K562 (cell line): ENCODE results near the gene SERPINF2. TPM values are rescaled to one million over a fixed set of nuclear protein-coding genes. Genes with fewer than 3 reads are reported as not detected.

Experiments used
- ATAC-seq: fragments of 200-7000 bp; cut with Tn5 transposase; 3 replicates; pipeline ENCODE4 v1.9.1; 2020; ENCODE audit warnings: moderate library complexity
- BruUV-seq: library from RNA; stranded (reverse); fragments of 400-500 nt; replicated peaks from 2 replicates; lab custom pipeline; 2021; lab: Mats Ljungman, UMichigan
- CTCF ChIA-PET: fragments of 300-600 bp; formaldehyde crosslinking; extraction: SDS; loops from one replicate; lab custom pipeline; 2021; ENCODE audit warnings: low intra/inter-chr PET ratio; lab: Yijun Ruan, JAX
- POLR2A ChIA-PET: fragments of 300-600, 350-650 bp; sonication (Branson Sonifier 250); formaldehyde crosslinking; extraction: SDS; loops from one replicate; lab custom pipeline; 2021; ENCODE audit warnings: antibody characterized with exemption, inconsistent platforms; lab: Yijun Ruan, JAX
- DNase-seq, 4 experiments: peaks; one replicate each; pipeline versions ENCODE4 v3.0.0 to v3.0.0-alpha.2; 2011 to 2018; ENCODE audit warnings: low spot score in 3 of 4, mixed read lengths in 3 of 4; ENCODE audit errors: extremely low read depth in 1 of 4
- FAIRE-seq: peaks from 2 replicates; lab custom pipeline; 2011; peaks lifted over from hg19 to GRCh38; lab: Jason Lieb, UNC
- H2AFZ ChIP-seq: 2 replicates; pipeline ENCODE4 v1.6.0; 2011; ENCODE audit warnings: low read depth, low read length, control low read depth, inconsistent platforms
- H3K27ac ChIP-seq: fragments of 200-600 bp; 3 replicates; pipeline ENCODE4 v1.8.0; 2011; ENCODE audit warnings: low read depth, mild to moderate bottlenecking, control low read depth, inconsistent platforms, low read length, moderate library complexity, mixed read lengths; ENCODE audit errors: extremely low read depth
- H3K27me3 ChIP-seq, 2 experiments: fragments of 300-600 bp in 1 of 2; 2 replicates in 1 of 2; 3 replicates in 1 of 2; pipeline versions ENCODE4 v1.6.0 to v1.8.0; 2011; ENCODE audit warnings: inconsistent platforms in 2 of 2, low read length in 2 of 2, mild to moderate bottlenecking in 1 of 2, mixed read lengths in 1 of 2, moderate library complexity in 1 of 2; ENCODE audit not compliant: control insufficient read depth in 2 of 2, insufficient read depth in 2 of 2
- H3K36me3 ChIP-seq: fragments of 300-600 bp; 3 replicates; pipeline ENCODE4 v1.8.0; 2011; ENCODE audit warnings: mild to moderate bottlenecking, low read length, inconsistent platforms; ENCODE audit not compliant: control insufficient read depth, insufficient read depth
- H3K4me1 ChIP-seq, 2 experiments: fragments of 200-600 bp in 1 of 2; replicated peaks in 1 of 2; 2 replicates in 1 of 2; 3 replicates in 1 of 2; pipeline versions ENCODE4 v1.5.1 to v1.8.0; 2011; ENCODE audit warnings: inconsistent platforms in 2 of 2, low read length in 2 of 2, mild to moderate bottlenecking in 1 of 2, mixed read lengths in 1 of 2, moderate library complexity in 1 of 2; ENCODE audit not compliant: control insufficient read depth in 2 of 2, insufficient read depth in 2 of 2
- H3K4me2 ChIP-seq: 2 replicates; pipeline ENCODE4 v1.6.1; 2011; ENCODE audit warnings: low read length, control low read depth, inconsistent platforms, mixed read lengths; ENCODE audit not compliant: insufficient read depth
- H3K4me3 ChIP-seq: fragments of 200-600 bp; sonication (generic), shearing (Covaris generic); 2 replicates; pipeline ENCODE4 v1.5.1; 2016; ENCODE audit warnings: control low read depth, inconsistent platforms
- H3K79me2 ChIP-seq: fragments of 200-600 bp; 3 replicates; pipeline ENCODE4 v1.8.0; 2011; ENCODE audit warnings: low read length, inconsistent platforms; ENCODE audit not compliant: control insufficient read depth, insufficient read depth
- H3K9ac ChIP-seq, 2 experiments: 2 replicates each; pipeline versions ENCODE4 v1.6.0 to v1.6.1; 2011; ENCODE audit warnings: low read depth in 2 of 2, low read length in 2 of 2, control low read depth in 1 of 2, inconsistent platforms in 1 of 2, mild to moderate bottlenecking in 1 of 2, mixed read lengths in 1 of 2; ENCODE audit not compliant: insufficient read depth in 1 of 2
- H3K9me1 ChIP-seq: one replicate; pipeline ENCODE4 v1.6.0; 2011; ENCODE audit warnings: inconsistent platforms, mild to moderate bottlenecking, low read length, moderate library complexity; ENCODE audit not compliant: control insufficient read depth, insufficient read depth
- H3K9me3 ChIP-seq: replicated peaks from 2 replicates; pipeline ENCODE4 v1.5.1; 2011; ENCODE audit warnings: low read depth, low read length, inconsistent platforms; ENCODE audit not compliant: control insufficient read depth, insufficient read depth
- H4K20me1 ChIP-seq: replicated peaks from 2 replicates; pipeline ENCODE4 v1.6.1; 2011; ENCODE audit warnings: low read length, inconsistent platforms, mixed read lengths; ENCODE audit not compliant: control insufficient read depth, insufficient read depth
- DDX20 ChIP-seq: fragments of 450-650 bp; IDR thresholded peaks from 2 replicates; pipeline ENCODE4 v1.6.1; 2016; ENCODE audit warnings: missing genetic modification characterization, low read depth, mild to moderate bottlenecking, missing compliant biosample characterization, moderate library complexity
- KLF1 ChIP-seq: fragments of 450-650 bp; IDR thresholded peaks from 2 replicates; pipeline ENCODE4 v1.6.1; 2016; ENCODE audit warnings: missing genetic modification characterization, missing compliant biosample characterization
- MCM7 ChIP-seq, 2 experiments: fragments of 450-650 bp; IDR thresholded peaks; 2 replicates each; pipeline ENCODE4 v1.6.1; 2016 to 2018
- SIRT6 ChIP-seq: IDR thresholded peaks from one replicate; pipeline ENCODE4 v1.6.1; 2012; ENCODE audit warnings: low read depth, mild to moderate bottlenecking, control low read depth, inconsistent platforms, low read length, moderate library complexity
- ZFX ChIP-seq: sonication (generic); formaldehyde crosslinking; IDR thresholded peaks from 2 replicates; pipeline ENCODE4 v1.8.0; 2022; ENCODE audit warnings: mild to moderate bottlenecking, missing genetic modification reagents, moderate library complexity
- ZNF224 ChIP-seq: sonication (generic); formaldehyde crosslinking; IDR thresholded peaks from 2 replicates; pipeline ENCODE4 v1.8.0; 2022; ENCODE audit warnings: mild to moderate bottlenecking, missing genetic modification reagents
- ZNF232 ChIP-seq: sonication (generic); formaldehyde crosslinking; IDR thresholded peaks from 2 replicates; pipeline ENCODE4 v1.8.0; 2022; ENCODE audit warnings: mild to moderate bottlenecking, missing genetic modification reagents
- WGBS: fragments of 100-300 bp; shearing (Covaris generic); methylation state at CpG from one replicate; pipeline ENCODE4 v1.1.6; 2016; ENCODE audit warnings: low coverage, mixed read lengths; ENCODE audit not compliant: insufficient coverage; ENCODE audit errors: missing lambda C conversion rate; 5-methylcytosine and 5-hydroxymethylcytosine counted together
- in situ Hi-C: fragments of 300-500 bp; cut with MboI; formaldehyde crosslinking; loops from 4 replicates; pipeline ENCODE4 v1.15.0; 2018; ENCODE audit warnings: inconsistent platforms, mixed read lengths
- intact Hi-C: fragments of 100-400 bp; cut with micrococcal nuclease; formaldehyde crosslinking; loops from 2 replicates; pipeline ENCODE4 v1.14.2; 2022
- polyA plus RNA-seq, 8 experiments: library from polyadenylated mRNA; depleted of rRNA in 4 of 8; stranded (reverse) in 5 of 8; unstranded in 3 of 8; fragments of >200 nt; fragmentation: Nextera tagmentation in 2 of 8; fragmentation: Illumina TruSeq in 1 of 8; extraction: Ambion mirVana in 2 of 8; extraction: Trizol in 1 of 8; gene quantifications; 2 replicates each; pipeline versions ENCODE4 v1.2.1 to v1.2.3, GENCODE V29; 2011 to 2014; ENCODE audit warnings: inconsistent platforms in 1 of 8, missing spikeins in 1 of 8
- total RNA-seq, 7 experiments: library from RNA; depleted of rRNA in 6 of 7; stranded (reverse); fragments of >200 nt in 6 of 7; fragmentation: Illumina TruSeq in 2 of 7; extraction: Trizol in 2 of 7; gene quantifications; 2 replicates each; pipeline versions ENCODE4 v1.2.1 to v1.2.3, GENCODE V29; 2011 to 2021; ENCODE audit warnings: low replicate concordance in 1 of 7

The SERPINF2 gene
- total and polyA plus RNA-seq, 9 of the 15 experiments (the other 6 are each of a cell fraction or from before 2014, with no cell fraction given) = 0.22 TPM; not detected in 8

GRCh38 chr17:1726626-1727257 is 15.9 kb upstream of the SERPINF2 start:
- no peak for DNase-seq
- no peak overlapping the region for H3K27ac ChIP-seq
- intact Hi-C loops (no loop called here), in situ Hi-C loops (no loop called here)
- POLR2A ChIA-PET = interaction anchor here (0.8 to 4.4 kb wide), 3 partner anchors 10 to 53 kb away, joined by 3 to 25 read pairs (median 4); no protein-coding TSS in a partner anchor
- no TSS peak for BruUV-seq
- peaks cover 30 to 74% of the 10 kb centered on the region in 2 experiments for H3K4me1 ChIP-seq
- TF ChIP-seq ZFX (CRISPR knock-in tag) = 0 out of 2 replicates have a peak, but pooled peaks have one; percentile 17
- no peak for TF ChIP-seq ZNF224 (CRISPR knock-in tag)
- TF ChIP-seq ZNF232 (CRISPR knock-in tag) = no peak
- TF ChIP-seq DDX20 (tag) = no peak
- no peak for TF ChIP-seq MCM7 (IDR thresholded peaks at IDR 0.05)
- no peak for TF ChIP-seq SIRT6
- no peak for TF ChIP-seq KLF1 (tag)
- H3K9me3 ChIP-seq = no peaks in the 10 kb centered on the region
- peaks cover 15% of the 10 kb centered on the region; the same call in 2 of the 3 replicates for H3K79me2 ChIP-seq
- H3K9me1 ChIP-seq = no peaks in the 10 kb centered on the region
- H3K27me3 ChIP-seq = no peaks in the 10 kb centered on the region
- no peak overlapping the region for H3K4me2 ChIP-seq
- no peaks in the 10 kb centered on the region for H4K20me1 ChIP-seq
- FAIRE-seq = no peak
- CTCF ChIA-PET = no interaction called here
- 81% methylated on average over 10 of the region's 18 CpGs for WGBS
- H3K36me3 ChIP-seq = peaks cover 10% of the 10 kb centered on the region; the same call in 1 of the 3 replicates
- H3K4me3 ChIP-seq = no peak overlapping the region
- no peak for ATAC-seq
- H3K9ac ChIP-seq = peak overlapping the region in 1 of 2 experiments; percentile 26; a peak in 1 of 4 replicates
- H2AFZ ChIP-seq = no peak overlapping the region
